Body of pancreas (tissue), 4 donors: Measurements from ENCODE around the gene PDE6D. TPM values are rescaled to one million over a fixed set of nuclear protein-coding genes. Genes with fewer than 3 reads are reported as not detected.

Experiments used
- ATAC-seq: fragments of 150-250 bp; one replicate; pipeline ENCODE4 v1.9.1; 2016
- DNase-seq, 4 donors: peaks; one replicate each; pipeline ENCODE4 v3.0.0-alpha.2; 2019
- H3K27ac ChIP-seq, 4 donors: fragments of 200-600 bp; sonication (generic); 1 replicate in 3 of 4; 2 replicates in 1 of 4; pipeline versions ENCODE4 v1.5.1 to v1.6.1; 2016 to 2019; ENCODE audit warnings: mild to moderate bottlenecking in 1 of 4, mixed read lengths in 1 of 4, moderate library complexity in 1 of 4
- H3K27me3 ChIP-seq, 2 donors: fragments of 200-600 bp; sonication (generic); one replicate each; pipeline ENCODE4 v1.6.0; 2016; ENCODE audit warnings: mild to moderate bottlenecking in 1 of 2
- H3K36me3 ChIP-seq, 2 donors: fragments of 200-600 bp; sonication (generic); replicated peaks in 1 of 2; 2 replicates each; pipeline ENCODE4 v1.5.1; 2016; ENCODE audit warnings: low read depth in 2 of 2; ENCODE audit not compliant: insufficient read depth in 1 of 2
- H3K4me1 ChIP-seq: fragments of 200-600 bp; sonication (generic); one replicate; pipeline ENCODE4 v1.6.0; 2016
- H3K4me3 ChIP-seq, 2 donors: fragments of 200-600 bp; sonication (generic); 1 replicate in 1 of 2; 2 replicates in 1 of 2; pipeline ENCODE4 v1.5.1; 2016 to 2019
- H3K9me3 ChIP-seq, 3 donors: fragments of 200-600 bp; sonication (generic); 1 replicate in 2 of 3; 2 replicates in 1 of 3; pipeline ENCODE4 v1.5.1; 2016
- CTCF ChIP-seq, 7 experiments: fragments of 450-650 bp in 4 of 7; fragments of 200-600 bp in 3 of 7; sonication (generic) in 3 of 7; IDR thresholded peaks; one replicate each; pipeline ENCODE4 v1.5.1; 2016 to 2019; ENCODE audit warnings: antibody characterized with exemption in 7 of 7
- POLR2A ChIP-seq, 3 donors: fragments of 450-650 bp; IDR thresholded peaks; one replicate each; pipeline ENCODE4 v1.6.1; 2016; ENCODE audit warnings: antibody characterized with exemption in 3 of 3, mild to moderate bottlenecking in 2 of 3
- WGBS, 2 donors: methylation state at CpG; one replicate each; pipeline ENCODE4 v1.1.5; 2017; 5-methylcytosine and 5-hydroxymethylcytosine counted together
- intact Hi-C: fragments of 100-400 bp; cut with DNase I; formaldehyde crosslinking; loops from one replicate; pipeline ENCODE4 v1.15.1; 2023
- total RNA-seq, 2 donors: library from RNA; depleted of rRNA; stranded (reverse); fragments of >200 nt; gene quantifications; one replicate each; pipeline ENCODE4 v1.1.0, GENCODE V29; 2016

PDE6D gene
- total RNA-seq, 2 donors from 2014 or later = 2.6 to 15.0 TPM

- WGBS, 2 donors = 32 to 35% methylated on average over 11 to 22 of the region's 22 CpGs
- DNase-seq (peak; percentile 77 to 91 (median 86)), ATAC-seq (peak; percentile 45)
- Histone ChIP-seq H3K4me3 (no peak overlapping the region), H3K9me3 (no peaks in the 10 kb centered on the region), H3K4me1 (peaks cover 41% of the 10 kb centered on the region), H3K27me3 (no peaks in the 10 kb centered on the region), H3K27ac (peak overlapping the region; percentile 59 to 80 (median 76)), H3K36me3 (no peaks in the 10 kb centered on the region)
- TF ChIP-seq CTCF (IDR thresholded peaks at IDR 0.05) (no peak), POLR2A (IDR thresholded peaks at IDR 0.05) (peak in 2 of 3 donors; percentile 12 to 22)
- intact Hi-C loops = no loop called here
Measured at GRCh38 chr2:231701456-231702373, 79.4 kb downstream of the PDE6D start.

- Histone ChIP-seq H3K9me3 (no peaks in the 10 kb centered on the region), H3K27me3 (no peaks in the 10 kb centered on the region), H3K4me3 (no peak overlapping the region), H3K27ac (no peak overlapping the region), H3K4me1 (peaks cover 21% of the 10 kb centered on the region), H3K36me3 (no peaks in the 10 kb centered on the region)
- intact Hi-C loops = no loop called here
- DNase-seq (no peak), ATAC-seq (no peak)
- WGBS, 2 donors = 95 to 97% methylated on average over 9 of the region's 9 CpGs
- no peak for TF ChIP-seq POLR2A (IDR thresholded peaks at IDR 0.05)
- TF ChIP-seq CTCF (IDR thresholded peaks at IDR 0.05) = no peak
Measured at GRCh38 chr2:231699006-231699405, 82.1 kb downstream of the PDE6D start.

- Histone ChIP-seq H3K27me3 (no peaks in the 10 kb centered on the region), H3K36me3 (no peaks in the 10 kb centered on the region), H3K27ac (no peak overlapping the region), H3K4me3 (no peak overlapping the region), H3K9me3 (no peaks in the 10 kb centered on the region), H3K4me1 (no peaks in the 10 kb centered on the region)
- DNase-seq (peak in 2 of 4 donors; percentile 27 to 44), ATAC-seq (peak; percentile 42)
- TF ChIP-seq POLR2A (IDR thresholded peaks at IDR 0.05) (no peak), CTCF (IDR thresholded peaks at IDR 0.05) (no peak)
- WGBS, 2 donors = 45 to 56% methylated on average over 1 to 2 of the region's 2 CpGs
- intact Hi-C loops = no loop called here
Measured at GRCh38 chr2:231696004-231696367, 85.1 kb downstream of the PDE6D start.

GRCh38 chr2:231693956-231694355 lies 87.1 kb downstream of the PDE6D start:
- H3K27me3 ChIP-seq = no peaks in the 10 kb centered on the region
- intact Hi-C loops = no loop called here

More at GRCh38 chr2:231693956-231694355, 87.1 kb downstream of the PDE6D start:
- Histone ChIP-seq H3K9me3 (no peaks in the 10 kb centered on the region), H3K36me3 (no peaks in the 10 kb centered on the region), H3K4me3 (no peak overlapping the region), H3K27ac (no peak overlapping the region), H3K4me1 (peaks cover 9% of the 10 kb centered on the region)
- TF ChIP-seq CTCF (IDR thresholded peaks at IDR 0.05) (no peak), POLR2A (IDR thresholded peaks at IDR 0.05) (no peak)
- ATAC-seq (no peak), DNase-seq (no peak)
- WGBS, 2 donors = 86 to 87% methylated on average over 5 to 6 of the region's 7 CpGs
